H1 (cell line): ENCODE measurements around the gene L3MBTL2. TPM values are rescaled to one million over a fixed set of nuclear protein-coding genes. Genes with fewer than 3 reads are reported as not detected.

Experiments used
- CTCF ChIA-PET: fragments of 300-600 bp; sonication (Branson Sonifier 250); formaldehyde crosslinking; loops from one replicate; lab custom pipeline; 2021; ENCODE audit not compliant: partially characterized antibody; lab: Charles Lee
- POLR2A ChIA-PET: fragments of 300-600 bp; sonication (Branson Sonifier 250); formaldehyde crosslinking; loops from one replicate; lab custom pipeline; 2021; ENCODE audit warnings: inconsistent platforms; ENCODE audit not compliant: partially characterized antibody; lab: Charles Lee
- DNase-seq, 2 experiments: peaks; one replicate each; pipeline versions ENCODE4 v3.0.0 to v3.0.0-alpha.2; 2010 to 2022; ENCODE audit warnings: low spot score in 2 of 2, low read depth in 1 of 2, mixed read lengths in 1 of 2
- FAIRE-seq: peaks from 2 replicates; lab custom pipeline; 2011; peaks lifted over from hg19 to GRCh38; lab: Jason Lieb, UNC
- H2AFZ ChIP-seq: 2 replicates; pipeline ENCODE4 v1.8.1; 2012; ENCODE audit warnings: low read length, inconsistent platforms
- H2AK5ac ChIP-seq: 2 replicates; pipeline ENCODE4 v1.6.1; 2013; ENCODE audit warnings: low read depth, low read length
- H2BK120ac ChIP-seq: replicated peaks from 2 replicates; pipeline ENCODE3; 2013; ENCODE audit warnings: low read depth, low read length, inconsistent platforms
- H2BK12ac ChIP-seq: 2 replicates; pipeline ENCODE4 v1.6.1; 2013; ENCODE audit warnings: low read depth, low read length
- H2BK15ac ChIP-seq: 2 replicates; pipeline ENCODE4 v1.6.1; 2013; ENCODE audit warnings: low read length
- H2BK20ac ChIP-seq: 2 replicates; pipeline ENCODE4 v1.6.1; 2013; ENCODE audit warnings: low read length
- H2BK5ac ChIP-seq: 2 replicates; pipeline ENCODE4 v1.6.1; 2013; ENCODE audit warnings: low read depth, low read length
- H3K14ac ChIP-seq: 2 replicates; pipeline ENCODE4 v1.6.1; 2013; ENCODE audit warnings: inconsistent platforms; ENCODE audit not compliant: insufficient read length
- H3K18ac ChIP-seq: 2 replicates; pipeline ENCODE4 v1.6.1; 2013; ENCODE audit warnings: low read length; ENCODE audit errors: extremely low read depth
- H3K23ac ChIP-seq: 2 replicates; pipeline ENCODE4 v1.6.1; 2013; ENCODE audit warnings: inconsistent platforms; ENCODE audit not compliant: insufficient read length
- H3K23me2 ChIP-seq: 2 replicates; pipeline ENCODE4 v1.6.1; 2013; ENCODE audit warnings: low read depth, low read length
- H3K27ac ChIP-seq: 2 replicates; pipeline ENCODE4 v1.6.1; 2011; ENCODE audit warnings: low read depth, low read length, inconsistent platforms
- H3K27me3 ChIP-seq, 4 experiments: replicated peaks in 1 of 4; 1 replicate in 1 of 4; 2 replicates in 3 of 4; pipeline versions ENCODE4 v1.6.1 to v1.8.1; 2011 to 2013; ENCODE audit warnings: low read length in 3 of 4, mild to moderate bottlenecking in 3 of 4, inconsistent platforms in 2 of 4, mixed read lengths in 2 of 4, moderate library complexity in 1 of 4; ENCODE audit not compliant: control insufficient read depth in 3 of 4, insufficient read depth in 3 of 4; ENCODE audit errors: extremely low read depth in 1 of 4
- H3K36me3 ChIP-seq, 4 experiments: 2 replicates each; pipeline versions ENCODE4 v1.6.1 to v1.8.1; 2011 to 2013; ENCODE audit warnings: mild to moderate bottlenecking in 4 of 4, low read length in 3 of 4, moderate library complexity in 2 of 4, control low read depth in 1 of 4, inconsistent platforms in 1 of 4; ENCODE audit not compliant: insufficient read depth in 4 of 4, control insufficient read depth in 2 of 4
- H3K4ac ChIP-seq: replicated peaks from 2 replicates; pipeline ENCODE3; 2013; ENCODE audit warnings: low read length, low read depth, mixed read lengths, inconsistent platforms; ENCODE audit not compliant: insufficient read length
- H3K4me1 ChIP-seq, 4 experiments: replicated peaks in 1 of 4; 1 replicate in 1 of 4; 2 replicates in 3 of 4; pipeline versions ENCODE4 v1.6.1 to v1.8.1; 2011 to 2013; ENCODE audit warnings: low read length in 3 of 4, inconsistent platforms in 2 of 4, mixed read lengths in 1 of 4; ENCODE audit not compliant: insufficient read depth in 4 of 4, control insufficient read depth in 3 of 4
- H3K4me2 ChIP-seq, 2 experiments: 2 replicates each; pipeline versions ENCODE4 v1.6.1 to v1.8.1; 2011 to 2013; ENCODE audit warnings: low read depth in 2 of 2, low read length in 2 of 2, control low read depth in 1 of 2, inconsistent platforms in 1 of 2, mild to moderate bottlenecking in 1 of 2; ENCODE audit not compliant: insufficient read depth in 1 of 2
- H3K4me3 ChIP-seq, 4 experiments: fragments of 200-600, 300-600 bp in 1 of 4; sonication (generic), shearing (Covaris generic), sonication (Bioruptor Twin) in 1 of 4; 2 replicates each; pipeline versions ENCODE4 v1.5.1 to v1.8.1; 2011 to 2016; ENCODE audit warnings: low read length in 4 of 4, low read depth in 3 of 4, control low read depth in 2 of 4, inconsistent platforms in 2 of 4, mild to moderate bottlenecking in 2 of 4, mixed read lengths in 1 of 4, moderate library complexity in 1 of 4; ENCODE audit not compliant: insufficient read depth in 2 of 4; ENCODE audit errors: extremely low read depth in 1 of 4
- H3K56ac ChIP-seq: replicated peaks from 2 replicates; pipeline ENCODE3; 2013; ENCODE audit warnings: low read depth, mild to moderate bottlenecking, mixed read lengths, low read length, inconsistent platforms; ENCODE audit not compliant: insufficient read length
- H3K79me1 ChIP-seq: 2 replicates; pipeline ENCODE4 v1.6.1; 2013; ENCODE audit warnings: low read depth, low read length, control low read depth
- H3K79me2 ChIP-seq, 2 experiments: 2 replicates each; pipeline versions ENCODE4 v1.6.1 to v1.8.1; 2012 to 2013; ENCODE audit warnings: low read length in 2 of 2, mild to moderate bottlenecking in 2 of 2, inconsistent platforms in 1 of 2; ENCODE audit not compliant: insufficient read depth in 2 of 2, control insufficient read depth in 1 of 2
- H3K9ac ChIP-seq, 4 experiments: replicated peaks in 1 of 4; 1 replicate in 1 of 4; 2 replicates in 3 of 4; pipeline versions ENCODE4 v1.6.1 to v1.8.1; 2011 to 2013; ENCODE audit warnings: low read depth in 3 of 4, low read length in 3 of 4, control low read depth in 2 of 4, mild to moderate bottlenecking in 2 of 4, moderate library complexity in 2 of 4, inconsistent platforms in 1 of 4; ENCODE audit errors: extremely low read depth in 1 of 4
- H3K9me3 ChIP-seq, 2 experiments: 2 replicates each; pipeline versions ENCODE4 v1.6.1 to v1.8.1; 2012 to 2013; ENCODE audit warnings: mild to moderate bottlenecking in 2 of 2, moderate library complexity in 2 of 2, control low read depth in 1 of 2, inconsistent platforms in 1 of 2, low read depth in 1 of 2, low read length in 1 of 2, mixed read lengths in 1 of 2; ENCODE audit not compliant: insufficient read depth in 2 of 2
- H4K20me1 ChIP-seq, 2 experiments: replicated peaks in 1 of 2; 2 replicates each; pipeline versions ENCODE3 to v1.8.1; 2011 to 2013; ENCODE audit warnings: inconsistent platforms in 2 of 2, low read length in 2 of 2, mild to moderate bottlenecking in 1 of 2; ENCODE audit not compliant: insufficient read depth in 2 of 2, control insufficient read depth in 1 of 2
- H4K5ac ChIP-seq: 2 replicates; pipeline ENCODE4 v1.6.1; 2013; ENCODE audit warnings: low read length, low read depth, mixed read lengths, inconsistent platforms; ENCODE audit not compliant: insufficient read length
- H4K8ac ChIP-seq: 2 replicates; pipeline ENCODE4 v1.8.0; 2013; ENCODE audit warnings: mild to moderate bottlenecking, moderate library complexity, low read length, inconsistent platforms; ENCODE audit not compliant: insufficient read depth; ENCODE audit errors: extremely low read depth
- H4K91ac ChIP-seq: replicated peaks from 2 replicates; pipeline ENCODE3; 2013; ENCODE audit warnings: low read length, mixed read lengths, inconsistent platforms; ENCODE audit not compliant: insufficient read length
- CBX8 ChIP-seq: fragments of 300-800, 300-1000 bp; sonication (generic); IDR thresholded peaks from 2 replicates; pipeline ENCODE4 v1.7.1; 2016; ENCODE audit warnings: low read depth, low read length, borderline replicate concordance
- EP300 ChIP-seq, 2 experiments: IDR thresholded peaks; 1 replicate in 1 of 2; 2 replicates in 1 of 2; pipeline ENCODE4 v1.6.1; 2011 to 2012; ENCODE audit warnings: low read depth in 2 of 2, low read length in 2 of 2, mild to moderate bottlenecking in 2 of 2, borderline replicate concordance in 1 of 2, inconsistent platforms in 1 of 2, moderate library complexity in 1 of 2
- POLR2AphosphoS5 ChIP-seq: IDR thresholded peaks from 2 replicates; pipeline ENCODE4 v1.6.1; 2011; ENCODE audit warnings: low read depth, low read length
- SRF ChIP-seq: IDR thresholded peaks from 2 replicates; pipeline ENCODE4 v1.6.1; 2011; ENCODE audit warnings: mild to moderate bottlenecking, low read depth, low read length, moderate library complexity
- WGBS, 2 experiments: shearing (Covaris generic) in 1 of 2; methylation state at CpG; one replicate each; pipeline versions ENCODE4 v1.1.6 to v1.1.7; 2013 to 2015; ENCODE audit warnings: low lambda C conversion rate in 2 of 2, mixed read lengths in 2 of 2, inconsistent platforms in 1 of 2, low coverage in 1 of 2, missing lambda C conversion rate in 1 of 2; ENCODE audit not compliant: insufficient replicate concordance in 2 of 2, insufficient coverage in 1 of 2, insufficient read length in 1 of 2; ENCODE audit errors: extremely low coverage in 1 of 2, missing lambda C conversion rate in 1 of 2; 5-methylcytosine and 5-hydroxymethylcytosine counted together
- polyA plus RNA-seq, 7 experiments: library from polyadenylated mRNA; depleted of rRNA in 3 of 7; stranded (reverse) in 5 of 7; unstranded in 2 of 7; fragments of >200 nt in 5 of 7; fragments of 200-250 nt in 2 of 7; gene quantifications; 1 replicate in 5 of 7; 2 replicates in 1 of 7; 4 replicates in 1 of 7; pipeline versions ENCODE4 v1.2.1 to v1.2.3, GENCODE V29; 2011 to 2013; ENCODE audit warnings: missing spikeins in 2 of 7, mixed read lengths in 2 of 7
- total RNA-seq: library from RNA; stranded (reverse); fragmentation: NEBNext Ultra II Directional; extraction: Animal tissue kit (Norgen Biotek cat#: 25700); gene quantifications from 2 replicates; pipeline ENCODE4 v1.2.1, GENCODE V29; 2021

L3MBTL2 gene
- total and polyA plus RNA-seq, 2 of the 8 experiments (the other 6 are each of a cell fraction or from before 2014, with no cell fraction given), result 23.9 to 24.9 TPM

- no peak overlapping the region for H3K9ac ChIP-seq
These were observed 28.0 kb upstream of the L3MBTL2 start for GRCh38 chr22:41177040-41177621.

More at GRCh38 chr22:41177040-41177621, 28.0 kb upstream of the L3MBTL2 start:
- Histone ChIP-seq H3K4me1 (peaks cover 0 to 5% (median 0%) of the 10 kb centered on the region in 4 experiments; a peak in 1 of 7 replicates), H3K4me2 (no peak overlapping the region), H4K20me1 (peaks cover 5 to 10% of the 10 kb centered on the region in 2 experiments), H3K79me1 (no peaks in the 10 kb centered on the region; the same call in 1 of the 2 replicates), H2BK12ac (peak overlapping the region; percentile 14; the same call in 1 of the 2 replicates), H3K18ac (no peak overlapping the region), H4K5ac (no peak overlapping the region), H4K8ac (peak overlapping the region; percentile 60; the same call in 1 of the 2 replicates), H2BK15ac (no peak overlapping the region), H3K4me3 (no peak overlapping the region), H3K79me2 (no peaks in the 10 kb centered on the region), H3K23me2 (no peaks in the 10 kb centered on the region), H2AFZ (no peak overlapping the region), H3K14ac (no peak overlapping the region), H3K27me3 (no peaks in the 10 kb centered on the region), H2BK20ac (no peak overlapping the region), H3K23ac (no peak overlapping the region), H2BK120ac (no peak overlapping the region), H3K36me3 (peaks cover 40 to 82% (median 59%) of the 10 kb centered on the region in 4 experiments), H4K91ac (no peak overlapping the region), H3K56ac (no peak overlapping the region), H3K9me3 (no peaks in the 10 kb centered on the region), H2AK5ac (no peak overlapping the region), H2BK5ac (no peak overlapping the region; the same call in none of the 2 replicates), H3K4ac (no peak overlapping the region), H3K27ac (no peak overlapping the region)
- ChIA-PET POLR2A (interaction anchor here (1.1 kb wide), 2 partner anchors 19 to 60 kb away, joined by 3 read pairs; no protein-coding TSS in a partner anchor), CTCF (interaction anchor here (1.9 kb wide), 1 partner anchor 61 kb away, joined by 5 read pairs; no protein-coding TSS in a partner anchor)
- 95% methylated on average over 15 of the region's 15 CpGs; no CpG with 5 or more reads in 1 of the 2 experiments for WGBS, 2 experiments
- FAIRE-seq (no peak), DNase-seq (no peak)
- TF ChIP-seq EP300 (IDR thresholded peaks at IDR 0.05; ENCODE audit: borderline replicate concordance in 1 of 2, low read depth in 2 of 2, low read length in 2 of 2), result no peak
- TF ChIP-seq SRF, result no peak
- peak; percentile 39; the same call in 1 of the 2 replicates for TF ChIP-seq POLR2AphosphoS5
- TF ChIP-seq CBX8, result no peak
